ENCODE results near the gene LSMEM2. TPM values are rescaled to one million over a fixed set of nuclear protein-coding genes. Genes with fewer than 3 reads are reported as not detected.

Gene LSMEM2
- polyA plus RNA-seq, 1 experiment, result not detected

- ChIA-PET CTCF (interaction anchor here (2.8 kb wide), 1 partner anchor 19 kb away, joined by 22 read pairs; no protein-coding TSS in a partner anchor), POLR2A (interaction anchor here (1.5 kb wide), 1 partner anchor 30 kb away, joined by 18 read pairs; the partner anchor contains the start of gene GNAI2)
- no peaks in the 10 kb centered on the region for H3K27me3 ChIP-seq (ENCODE audit: control insufficient read depth, insufficient read depth, low read length)
- no peak for DNase-seq (ENCODE audit: low read depth, low spot score)
- H3K27ac ChIP-seq (ENCODE audit: low read depth, low read length), result peak overlapping the region; percentile 84
- TF ChIP-seq, protein P1, sequence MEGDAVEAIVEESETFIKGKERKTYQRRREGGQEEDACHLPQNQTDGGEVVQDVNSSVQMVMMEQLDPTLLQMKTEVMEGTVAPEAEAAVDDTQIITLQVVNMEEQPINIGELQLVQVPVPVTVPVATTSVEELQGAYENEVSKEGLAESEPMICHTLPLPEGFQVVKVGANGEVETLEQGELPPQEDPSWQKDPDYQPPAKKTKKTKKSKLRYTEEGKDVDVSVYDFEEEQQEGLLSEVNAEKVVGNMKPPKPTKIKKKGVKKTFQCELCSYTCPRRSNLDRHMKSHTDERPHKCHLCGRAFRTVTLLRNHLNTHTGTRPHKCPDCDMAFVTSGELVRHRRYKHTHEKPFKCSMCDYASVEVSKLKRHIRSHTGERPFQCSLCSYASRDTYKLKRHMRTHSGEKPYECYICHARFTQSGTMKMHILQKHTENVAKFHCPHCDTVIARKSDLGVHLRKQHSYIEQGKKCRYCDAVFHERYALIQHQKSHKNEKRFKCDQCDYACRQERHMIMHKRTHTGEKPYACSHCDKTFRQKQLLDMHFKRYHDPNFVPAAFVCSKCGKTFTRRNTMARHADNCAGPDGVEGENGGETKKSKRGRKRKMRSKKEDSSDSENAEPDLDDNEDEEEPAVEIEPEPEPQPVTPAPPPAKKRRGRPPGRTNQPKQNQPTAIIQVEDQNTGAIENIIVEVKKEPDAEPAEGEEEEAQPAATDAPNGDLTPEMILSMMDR (IDR thresholded peaks at IDR 0.05; ENCODE audit: low read depth, low read length), result no peak
- H3K9me3 ChIP-seq (ENCODE audit: control insufficient read depth, insufficient read depth, low read length), result no peaks in the 10 kb centered on the region
- H3K4me3 ChIP-seq (ENCODE audit: low read depth, low read length), result no peak overlapping the region
Observed at GRCh38 chr3:50265571-50265970, 13.3 kb upstream of the LSMEM2 start.

DNA sequence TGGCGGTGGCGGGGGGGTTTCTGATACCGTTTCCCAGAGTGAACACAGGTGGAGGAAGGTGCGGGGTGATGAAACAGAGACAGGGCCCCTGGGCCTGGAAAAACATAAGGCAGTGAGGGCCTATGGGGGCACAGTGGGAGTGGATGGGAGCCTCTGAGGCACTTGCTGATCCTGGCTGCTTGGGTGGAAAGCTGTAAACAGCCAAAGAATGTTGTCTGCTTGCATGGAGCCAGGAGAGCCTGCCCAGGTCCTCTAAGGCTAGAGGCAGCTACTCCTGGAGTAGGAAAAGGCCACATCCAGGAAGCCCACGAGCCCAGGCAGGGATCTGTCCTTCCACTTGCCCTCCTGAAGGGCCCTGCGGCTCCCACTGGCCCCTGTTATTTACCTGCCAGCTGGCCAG is 12.9 kb upstream of the LSMEM2 start:
- Histone ChIP-seq H3K27ac (ENCODE audit: low read depth, low read length) (peak overlapping the region; percentile 84), H3K9me3 (ENCODE audit: control insufficient read depth, insufficient read depth, low read length) (no peaks in the 10 kb centered on the region), H3K27me3 (ENCODE audit: control insufficient read depth, insufficient read depth, low read length) (no peaks in the 10 kb centered on the region), H3K4me3 (ENCODE audit: low read depth, low read length) (no peak overlapping the region)
- no peak for DNase-seq (ENCODE audit: low read depth, low spot score)
- ChIA-PET CTCF (interaction anchor here (1.3 to 1.6 kb wide), 2 partner anchors 9 to 19 kb away, joined by 4 to 7 read pairs; no protein-coding TSS in a partner anchor), POLR2A (interaction anchor here (2.0 kb wide), 1 partner anchor 13 kb away, joined by 5 read pairs; the partner anchor contains the start of gene LSMEM2)
- TF ChIP-seq, protein P1 (IDR thresholded peaks at IDR 0.05; ENCODE audit: low read depth, low read length), result no peak

DNA sequence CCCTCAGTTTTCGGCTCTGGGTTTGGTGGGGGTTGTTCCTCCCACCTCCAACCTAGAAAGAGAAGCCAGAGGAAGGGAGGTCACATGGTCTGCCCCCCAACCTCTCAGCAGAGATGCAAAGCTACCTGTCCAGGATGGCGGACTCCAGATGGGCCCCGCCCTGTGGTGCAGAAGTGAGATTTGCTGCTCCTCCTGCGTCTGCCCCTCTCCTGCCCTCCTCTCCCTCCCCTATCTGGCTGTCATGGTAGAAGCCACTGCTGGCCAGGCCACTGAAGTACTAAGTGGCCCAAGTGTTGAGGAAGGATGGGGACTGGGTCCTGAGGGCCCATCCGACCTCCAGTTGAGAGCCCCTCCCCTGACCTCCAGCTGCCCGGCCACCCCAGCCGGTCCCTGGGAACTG is 12.1 kb upstream of the LSMEM2 start:
- DNase-seq (ENCODE audit: low read depth, low spot score), result no peak
- ChIA-PET POLR2A (interaction anchor here (1.0 to 2.0 kb wide), 2 partner anchors 13 to 27 kb away, joined by 3 to 5 read pairs; partner anchors contain the start of gene LSMEM2), CTCF (interaction anchor here (0.9 to 1.6 kb wide), 4 partner anchors 10 to 74 kb away, joined by 3 to 7 read pairs (median 4); no protein-coding TSS in a partner anchor)

GRCh38 chr3:50267280-50267913 is 11.5 kb upstream of the LSMEM2 start:
- no peak for DNase-seq (ENCODE audit: low read depth, low spot score)
- Histone ChIP-seq H3K4me3 (ENCODE audit: low read depth, low read length) (peak overlapping the region; percentile 49), H3K9me3 (ENCODE audit: control insufficient read depth, insufficient read depth, low read length) (no peaks in the 10 kb centered on the region), H3K27ac (ENCODE audit: low read depth, low read length) (no peak overlapping the region), H3K27me3 (ENCODE audit: control insufficient read depth, insufficient read depth, low read length) (no peaks in the 10 kb centered on the region)
- TF ChIP-seq, protein P1 (IDR thresholded peaks at IDR 0.05; ENCODE audit: low read depth, low read length), result no peak
- ChIA-PET CTCF (interaction anchor here (0.8 to 1.6 kb wide), 5 partner anchors 8 to 75 kb away, joined by 3 to 7 read pairs (median 3); no protein-coding TSS in a partner anchor), POLR2A (interaction anchor here (0.9 to 2.0 kb wide), 3 partner anchors 12 to 32 kb away, joined by 3 to 5 read pairs (median 3); partner anchors contain the start of genes GNAI2 and LSMEM2)

More for the DNA sequence above, 12.1 kb upstream of the LSMEM2 start:
- peak overlapping the region; percentile 49 for H3K4me3 ChIP-seq (ENCODE audit: low read depth, low read length)
- peak overlapping the region; percentile 11 for H3K27ac ChIP-seq (ENCODE audit: low read depth, low read length)
- H3K27me3 ChIP-seq (ENCODE audit: control insufficient read depth, insufficient read depth, low read length), result no peaks in the 10 kb centered on the region
- no peaks in the 10 kb centered on the region for H3K9me3 ChIP-seq (ENCODE audit: control insufficient read depth, insufficient read depth, low read length)
- TF ChIP-seq, protein P1 (IDR thresholded peaks at IDR 0.05; ENCODE audit: low read depth, low read length), result no peak

DNA sequence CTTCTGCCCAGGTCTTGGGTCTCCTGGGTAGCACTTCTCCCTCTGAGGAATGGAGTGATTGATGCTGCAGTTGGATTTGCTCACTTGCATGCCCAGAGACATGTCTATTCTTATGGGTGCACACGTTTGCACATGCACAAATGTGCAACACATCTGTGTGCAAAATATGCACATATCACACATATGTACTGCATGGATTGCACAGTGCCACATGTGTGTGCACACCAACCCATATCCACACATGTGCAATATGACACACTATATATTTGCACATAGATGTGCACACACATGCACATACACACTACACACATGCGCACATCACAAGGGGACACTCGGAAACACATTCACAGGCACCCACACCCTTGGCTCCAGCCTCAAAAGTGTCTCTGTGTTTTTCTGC is 10.6 kb upstream of the LSMEM2 start:
- Histone ChIP-seq H3K27me3 (ENCODE audit: control insufficient read depth, insufficient read depth, low read length) (no peaks in the 10 kb centered on the region), H3K27ac (ENCODE audit: low read depth, low read length) (no peak overlapping the region), H3K4me3 (ENCODE audit: low read depth, low read length) (peak overlapping the region; percentile 49), H3K9me3 (ENCODE audit: control insufficient read depth, insufficient read depth, low read length) (no peaks in the 10 kb centered on the region)
- TF ChIP-seq, protein P1 (IDR thresholded peaks at IDR 0.05; ENCODE audit: low read depth, low read length), result no peak
- no peak for DNase-seq (ENCODE audit: low read depth, low spot score)
- POLR2A ChIA-PET, result interaction anchor here (0.9 to 2.0 kb wide), 2 partner anchors 11 to 33 kb away, joined by 3 to 5 read pairs; partner anchors contain the start of genes GNAI2 and LSMEM2
- CTCF ChIA-PET, result interaction anchor here (0.5 to 0.8 kb wide), 2 partner anchors 9 to 40 kb away, joined by 3 to 6 read pairs; no protein-coding TSS in a partner anchor

Measured in AG04450 (cell line).